SK-N-DZ (cell line): ENCODE data around the gene NPIPB6. TPM values are rescaled to one million over a fixed set of nuclear protein-coding genes. Genes with fewer than 3 reads are reported as not detected.
A peak's percentile ranks its signal among the peaks of the same experiment; 100 is the strongest.
"Not testable (repeated sequence)": the region's sequence is repeated elsewhere in the genome, so short reads cannot be mapped to it uniquely, and the experiment has no call there.

Source experiments
- DNase-seq: peaks from one replicate; pipeline ENCODE4 v3.0.0-alpha.2; 2015; ENCODE audit warnings: low spot score
- polyA plus RNA-seq, 2 experiments: library from polyadenylated mRNA; depleted of rRNA; stranded (reverse); fragments of >200 nt; gene quantifications; 2 replicates each; pipeline ENCODE4 v1.2.3, GENCODE V29; 2014

The NPIPB6 gene
- polyA plus RNA-seq (2014; cell fraction: cytosol; rRNA removed) = not detected in 2 replicates
- polyA plus RNA-seq (2014; cell fraction: nucleus; rRNA removed) = 0.30 TPM in 1 of 2 replicates, not detected in the other

GRCh38 chr16:28363408-28363807 lies at the start of gene NPIPB6:
TSS of gene NPIPB6 (minus strand) at chr16:28363508. CDS start at chr16:28362822, 686 bp downstream.
- DNase-seq = not testable (repeated sequence)

- not testable (repeated sequence) for DNase-seq
Observed at GRCh38 chr16:28403220-28404072, 40.1 kb upstream of the NPIPB6 start, which contains the start of gene EIF3CL. TSS of gene EIF3CL (minus strand) at chr16:28403841. CDS start at chr16:28403618, 223 bp downstream.

GRCh38 chr16:28392054-28392453 lies 28.7 kb upstream of the NPIPB6 start:
- DNase-seq = not testable (repeated sequence)

DNA sequence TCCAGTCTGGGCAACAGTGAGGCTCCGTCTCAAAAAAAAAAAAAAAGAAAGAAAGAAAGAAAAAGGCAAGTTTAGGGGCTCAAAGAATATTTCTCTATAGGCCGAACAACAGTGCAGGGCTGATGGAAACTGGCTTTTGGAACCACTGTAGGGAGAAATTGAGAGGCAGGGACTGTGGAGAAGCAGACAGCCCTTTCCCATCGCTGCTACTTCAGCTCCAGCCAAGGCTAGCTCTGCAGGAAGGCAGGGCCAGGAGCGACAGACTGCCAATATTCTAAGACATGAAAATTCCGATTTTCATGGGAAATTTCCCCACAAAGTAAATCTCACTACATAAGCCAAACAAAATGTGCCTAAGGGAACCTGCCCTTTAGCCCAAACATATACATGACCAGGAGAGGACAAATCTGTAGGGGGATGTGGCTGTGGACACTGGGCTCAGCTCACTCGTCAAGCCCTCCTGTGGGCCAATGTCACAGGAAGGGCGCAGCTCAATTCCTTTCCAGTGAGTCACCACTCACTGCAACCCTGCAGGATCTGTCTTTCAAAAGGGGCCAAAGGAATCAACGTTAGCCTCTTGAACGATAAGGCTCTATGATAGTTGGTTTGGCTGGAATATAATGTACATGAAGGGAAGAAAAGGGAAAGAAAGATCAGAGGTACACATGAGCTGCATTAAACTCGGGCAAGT lies 19.0 kb upstream of the NPIPB6 start:
- DNase-seq = not testable (repeated sequence)

DNA sequence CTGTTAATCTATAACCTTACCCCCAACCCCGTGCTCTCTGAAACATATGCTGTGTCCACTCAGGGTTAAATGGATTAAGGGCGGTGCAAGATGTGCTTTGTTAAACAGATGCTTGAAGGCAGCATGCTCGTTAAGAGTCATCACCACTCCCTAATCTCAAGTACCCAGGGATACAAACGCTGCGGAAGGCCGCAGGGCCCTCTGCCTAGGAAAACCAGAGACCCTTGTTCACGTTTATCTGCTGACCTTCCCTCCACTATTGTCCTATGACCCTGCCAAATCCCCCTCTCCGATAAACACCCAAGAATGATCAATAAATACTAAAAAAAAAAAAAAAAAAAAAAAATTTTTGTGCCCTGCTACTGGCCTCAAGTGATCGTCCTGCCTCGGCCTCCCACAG lies 14.5 kb upstream of the NPIPB6 start:
- DNase-seq = not testable (repeated sequence)

DNA sequence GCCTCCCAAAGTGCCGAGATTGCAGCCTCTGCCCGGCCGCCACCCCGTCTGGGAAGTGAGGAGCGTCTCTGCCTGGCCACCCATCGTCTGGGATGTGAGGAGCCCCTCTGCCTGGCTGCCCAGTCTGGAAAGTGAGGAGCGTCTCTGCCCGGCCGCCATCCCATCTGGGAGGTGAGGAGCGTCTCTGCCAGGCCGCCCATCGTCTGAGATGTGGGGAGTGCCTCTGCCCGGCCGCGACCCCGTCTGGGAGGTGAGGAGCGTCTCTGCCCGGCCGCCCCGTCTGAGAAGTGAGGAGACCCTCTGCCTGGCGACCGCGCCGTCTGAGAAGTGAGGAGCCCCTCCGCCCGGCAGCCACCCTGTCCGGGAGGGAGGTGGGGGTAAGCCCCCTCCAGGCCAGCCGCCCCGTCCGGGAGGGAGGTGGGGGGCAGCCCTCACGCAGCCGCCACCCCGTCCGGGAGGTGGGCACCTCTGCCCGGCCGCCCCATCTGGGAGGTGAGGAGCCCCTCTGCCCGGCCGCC lies 13.9 kb upstream of the NPIPB6 start:
- not testable (repeated sequence) for DNase-seq

DNA sequence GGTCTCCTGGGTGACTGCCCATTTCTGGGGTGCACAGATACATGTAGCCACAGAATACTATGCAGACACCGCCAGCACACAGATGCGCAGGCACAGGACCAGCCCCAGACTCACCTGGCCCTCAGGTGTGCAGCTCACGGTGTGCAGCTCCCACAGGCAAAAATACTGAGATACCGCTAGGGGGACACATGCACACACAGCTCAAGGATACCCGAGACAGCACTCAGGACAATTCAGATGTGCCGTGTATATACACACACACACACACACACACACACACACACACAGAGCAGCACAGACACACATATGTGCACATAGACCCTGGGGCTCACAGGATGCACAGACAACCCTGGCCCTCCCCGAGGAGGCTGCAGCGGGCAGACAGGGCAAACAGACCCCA lies 11.8 kb upstream of the NPIPB6 start:
- not testable (repeated sequence) for DNase-seq

DNA sequence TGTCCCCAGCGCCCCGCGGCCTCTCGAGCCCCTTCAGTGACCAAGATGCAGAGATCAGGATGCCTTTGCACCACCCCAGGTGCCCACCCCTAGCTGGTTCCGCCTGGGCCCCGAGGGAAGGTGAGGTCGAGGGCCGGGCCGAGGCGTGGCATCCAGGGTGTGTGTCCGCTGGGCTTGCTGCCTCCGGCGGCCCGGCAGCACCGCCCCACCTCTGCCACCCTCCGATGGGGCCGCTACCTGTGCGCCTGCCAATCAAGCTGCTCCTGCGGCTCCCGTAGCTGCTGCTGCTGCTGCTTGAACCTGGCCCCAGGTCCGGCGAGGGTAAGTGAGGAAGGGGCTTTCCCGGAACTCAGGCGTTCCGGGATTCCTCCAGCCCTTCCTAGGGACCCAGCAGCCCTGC lies 11.0 kb upstream of the NPIPB6 start:
- not testable (repeated sequence) for DNase-seq

DNA sequence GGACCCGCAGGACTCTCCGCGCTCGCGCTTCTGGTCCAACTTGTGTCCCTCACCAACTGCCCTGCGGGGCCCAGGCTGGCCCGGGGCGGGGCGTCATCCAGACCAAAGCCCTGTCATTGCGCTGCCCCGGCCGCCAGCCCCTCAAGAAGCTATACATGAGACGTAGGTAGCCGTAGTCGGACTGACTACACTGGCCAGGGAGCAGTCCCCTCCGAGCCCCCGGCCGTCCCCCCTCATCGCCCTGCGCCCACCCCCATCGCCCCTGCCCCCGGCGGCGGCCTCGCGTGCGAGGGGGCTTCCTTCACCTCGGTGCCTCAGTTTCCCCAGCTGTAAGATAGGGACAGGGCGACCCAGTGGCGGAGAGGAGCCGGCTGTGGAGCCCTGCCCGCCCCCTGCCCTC lies 4.6 kb upstream of the NPIPB6 start:
- not testable (repeated sequence) for DNase-seq

GRCh38 chr16:28364268-28365173 lies 1.2 kb upstream of the NPIPB6 start:
- DNase-seq = not testable (repeated sequence)

DNA sequence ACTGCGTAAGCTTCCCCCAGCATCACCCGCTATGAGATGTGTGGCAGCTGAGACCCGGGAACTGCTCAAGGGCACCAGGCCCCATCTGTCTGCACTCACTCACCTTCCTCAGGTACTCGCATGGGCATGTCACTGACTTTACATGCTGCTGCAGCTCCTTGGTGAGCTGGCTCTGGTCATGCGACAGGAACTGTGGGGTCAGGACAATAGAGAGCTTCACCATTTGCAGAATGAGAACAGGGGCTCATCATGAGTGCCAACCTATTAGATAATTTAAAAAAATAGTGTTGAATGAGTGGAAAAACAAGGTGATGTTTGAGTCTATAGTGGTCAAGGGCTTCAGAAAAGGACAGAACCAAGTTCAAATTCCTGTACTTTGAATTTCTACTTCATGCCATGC lies 708 bp downstream of the NPIPB6 start:
- not testable (repeated sequence) for DNase-seq

GRCh38 chr16:28338230-28338629 lies 25.1 kb downstream of the NPIPB6 start:
- not testable (repeated sequence) for DNase-seq

DNA sequence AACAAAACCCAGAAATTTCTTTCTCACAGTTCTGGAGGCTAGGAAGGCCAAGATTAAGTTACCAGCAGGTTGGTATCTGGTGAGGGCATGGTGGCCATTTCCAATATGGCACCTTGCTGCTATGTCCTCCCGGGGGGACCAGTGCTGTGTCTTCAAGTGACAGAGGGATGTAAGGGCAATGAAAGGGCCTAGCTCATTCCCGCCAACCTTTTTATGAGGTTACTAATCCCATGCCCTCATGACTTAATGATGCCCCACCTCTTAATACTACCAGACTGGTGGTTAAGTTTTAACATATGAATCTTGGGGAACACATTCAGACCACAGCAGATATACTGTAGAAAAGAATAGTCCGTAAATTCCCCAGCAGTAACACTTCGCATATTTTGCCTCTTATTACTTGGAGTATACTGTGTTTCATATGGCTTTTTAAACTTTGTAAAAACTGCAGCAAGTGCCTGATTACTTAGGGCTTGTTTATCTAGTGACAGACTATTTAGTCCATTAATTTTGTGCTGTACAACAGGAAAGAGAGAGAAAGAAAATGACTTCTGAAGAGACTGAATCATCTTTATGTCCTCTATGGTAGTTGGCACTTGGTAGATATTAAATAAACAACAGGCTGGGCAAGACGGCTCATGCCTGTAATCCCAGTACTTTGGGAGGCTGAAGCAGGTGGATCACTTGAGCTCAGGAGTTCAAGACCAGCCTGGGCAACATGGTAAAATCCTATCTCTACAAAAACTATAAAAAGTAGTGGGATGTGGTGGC lies 26.2 kb downstream of the NPIPB6 start:
- not testable (repeated sequence) for DNase-seq

DNA sequence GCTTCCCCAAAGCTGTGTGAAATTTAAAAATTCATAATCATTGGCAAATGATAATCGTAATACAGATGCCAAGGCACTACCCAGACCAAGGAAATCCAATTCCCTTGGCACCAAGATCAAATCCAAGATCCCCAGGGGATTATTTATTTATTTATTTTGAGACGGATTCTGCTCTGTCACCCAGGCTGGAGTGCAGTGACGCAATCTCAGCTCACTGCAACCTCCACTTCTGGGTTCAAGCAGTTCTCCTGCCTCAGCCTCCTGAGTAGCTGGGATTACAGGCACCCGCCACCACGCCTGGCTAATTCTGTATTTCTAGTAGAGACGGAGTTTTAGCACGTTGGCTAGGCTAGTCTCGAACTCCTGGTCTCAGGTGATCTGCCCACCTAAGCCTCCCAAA lies 27.6 kb downstream of the NPIPB6 start:
- DNase-seq = not testable (repeated sequence)

DNA sequence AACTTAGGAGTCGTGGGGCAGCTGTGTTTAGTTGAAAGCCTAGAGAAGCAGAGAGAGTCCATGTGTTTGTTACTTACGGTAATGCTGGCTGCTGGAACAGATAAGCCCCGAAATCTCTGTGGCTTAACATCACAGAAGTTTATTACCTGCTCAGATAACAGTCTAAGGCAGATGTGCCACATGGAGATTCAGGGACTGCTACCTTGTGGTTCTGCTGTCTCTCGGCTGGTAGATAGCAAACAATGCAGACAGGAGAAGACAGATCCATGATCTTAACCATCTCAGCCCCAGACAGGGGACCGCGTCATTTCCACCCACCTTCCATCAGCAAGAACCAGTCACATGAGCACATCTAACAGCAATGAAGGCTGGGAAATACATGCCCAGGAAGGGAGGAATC lies 30.7 kb downstream of the NPIPB6 start:
- not testable (repeated sequence) for DNase-seq

- DNase-seq = not testable (repeated sequence)
Observed at GRCh38 chr16:28330981-28331380, 32.3 kb downstream of the NPIPB6 start.

DNA sequence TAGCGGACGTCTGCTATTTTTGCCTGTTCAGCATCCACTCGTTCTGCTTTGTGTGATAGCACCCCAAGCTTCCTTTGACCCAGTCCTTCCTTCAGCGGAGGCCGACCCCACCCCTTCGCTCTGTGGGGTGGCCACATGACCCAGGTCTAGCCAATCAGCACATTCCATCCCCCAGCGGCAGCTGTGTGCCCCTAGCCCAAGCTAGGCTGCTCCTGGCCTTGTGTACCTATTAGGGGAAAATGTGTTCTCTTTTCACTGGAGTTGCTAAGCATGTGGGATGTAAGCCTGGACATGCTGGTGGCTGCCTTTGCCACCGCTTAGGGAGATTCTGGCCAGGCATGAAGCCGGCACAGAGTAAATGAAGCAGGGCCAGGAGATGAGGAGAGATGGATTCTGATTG lies 33.1 kb downstream of the NPIPB6 start:
- peak; percentile 81 for DNase-seq

GRCh38 chr16:28326881-28327610 lies 36.3 kb downstream of the NPIPB6 start:
- peak; percentile 74 for DNase-seq

GRCh38 chr16:28324887-28325279 lies 38.4 kb downstream of the NPIPB6 start:
- DNase-seq = no peak
